ENCODE measurements around the gene PRM1. TPM values are rescaled to one million over a fixed set of nuclear protein-coding genes. Genes with fewer than 3 reads are reported as not detected.
"Not testable (repeated sequence)": the region's sequence is repeated elsewhere in the genome, so short reads cannot be mapped to it uniquely, and the experiment has no call there.

The PRM1 gene
- total and polyA plus RNA-seq, 4 donors = not detected

- DNase-seq = no peak
- TF ChIP-seq CTCF (IDR thresholded peaks at IDR 0.05; ENCODE audit: control extremely low read depth, extremely low read depth) = no peak
- no peaks in the 10 kb centered on the region for H3K9me3 ChIP-seq (ENCODE audit: control insufficient read depth in 4 of 4, insufficient read depth in 3 of 4, low read length in 3 of 4)
- no peak overlapping the region for H3K27ac ChIP-seq (ENCODE audit: low read depth in 1 of 2, low read length in 1 of 2)
- no peak overlapping the region for H3K4me3 ChIP-seq
- no peaks in the 10 kb centered on the region for H3K27me3 ChIP-seq (ENCODE audit: control insufficient read depth in 3 of 3, insufficient read depth in 3 of 3, low read length in 2 of 3)
- peaks cover 3 to 22% (median 6%) of the 10 kb centered on the region in 5 donors for H3K4me1 ChIP-seq (ENCODE audit: control insufficient read depth in 5 of 5, insufficient read depth in 5 of 5, low read length in 5 of 5)
- ATAC-seq (ENCODE audit: insufficient read depth, low FRiP score) = no peak
- 92 to 94% methylated on average over 7 of the region's 7 CpGs for WGBS, 2 donors
- H3K9ac ChIP-seq (ENCODE audit: insufficient read depth in 1 of 2, low read length in 2 of 2) = no peak overlapping the region
- no peaks in the 10 kb centered on the region for H3K36me3 ChIP-seq (ENCODE audit: control insufficient read depth in 4 of 4, insufficient read depth in 4 of 4, low read length in 4 of 4)
These were observed 19.4 kb upstream of the PRM1 start for GRCh38 chr16:11300560-11300892.

GRCh38 chr16:11299865-11300559 is 18.9 kb upstream of the PRM1 start:
- no peak for TF ChIP-seq CTCF (IDR thresholded peaks at IDR 0.05; ENCODE audit: control extremely low read depth, extremely low read depth)
- no peaks in the 10 kb centered on the region for H3K27me3 ChIP-seq (ENCODE audit: control insufficient read depth in 3 of 3, insufficient read depth in 3 of 3, low read length in 2 of 3)
- no peak overlapping the region for H3K9ac ChIP-seq (ENCODE audit: insufficient read depth in 1 of 2, low read length in 2 of 2)
- WGBS, 2 donors = 81 to 90% methylated on average over 6 of the region's 6 CpGs
- no peak overlapping the region for H3K4me3 ChIP-seq
- no peaks in the 10 kb centered on the region for H3K9me3 ChIP-seq (ENCODE audit: control insufficient read depth in 4 of 4, insufficient read depth in 3 of 4, low read length in 3 of 4)
- H3K27ac ChIP-seq (ENCODE audit: low read depth in 1 of 2, low read length in 1 of 2) = no peak overlapping the region
- DNase-seq (no peak), ATAC-seq (ENCODE audit: insufficient read depth, low FRiP score) (no peak)
- H3K36me3 ChIP-seq (ENCODE audit: control insufficient read depth in 4 of 4, insufficient read depth in 4 of 4, low read length in 4 of 4) = no peaks in the 10 kb centered on the region
- peaks cover 3 to 22% (median 6%) of the 10 kb centered on the region in 5 donors for H3K4me1 ChIP-seq (ENCODE audit: control insufficient read depth in 5 of 5, insufficient read depth in 5 of 5, low read length in 5 of 5)

- WGBS, 2 donors = 76 to 79% methylated on average over 13 of the region's 13 CpGs
These were observed 17.9 kb upstream of the PRM1 start for GRCh38 chr16:11298950-11299547.

GRCh38 chr16:11298143-11298900 is 17.2 kb upstream of the PRM1 start:
- H3K27me3 ChIP-seq (ENCODE audit: control insufficient read depth in 3 of 3, insufficient read depth in 3 of 3, low read length in 2 of 3) = no peaks in the 10 kb centered on the region
- TF ChIP-seq CTCF (IDR thresholded peaks at IDR 0.05; ENCODE audit: control extremely low read depth, extremely low read depth) = no peak
- H3K9me3 ChIP-seq (ENCODE audit: control insufficient read depth in 4 of 4, insufficient read depth in 3 of 4, low read length in 3 of 4) = no peaks in the 10 kb centered on the region
- H3K9ac ChIP-seq (ENCODE audit: insufficient read depth in 1 of 2, low read length in 2 of 2) = no peak overlapping the region
- 76 to 86% methylated on average over 5 of the region's 5 CpGs for WGBS, 2 donors
- H3K4me3 ChIP-seq = no peak overlapping the region
- peaks cover 3 to 22% (median 6%) of the 10 kb centered on the region in 5 donors for H3K4me1 ChIP-seq (ENCODE audit: control insufficient read depth in 5 of 5, insufficient read depth in 5 of 5, low read length in 5 of 5)
- ATAC-seq (ENCODE audit: insufficient read depth, low FRiP score) (no peak), DNase-seq (no peak)
- H3K27ac ChIP-seq (ENCODE audit: low read depth in 1 of 2, low read length in 1 of 2) = no peak overlapping the region
- no peaks in the 10 kb centered on the region for H3K36me3 ChIP-seq (ENCODE audit: control insufficient read depth in 4 of 4, insufficient read depth in 4 of 4, low read length in 4 of 4)

More at GRCh38 chr16:11298950-11299547, 17.9 kb upstream of the PRM1 start:
- H3K9ac ChIP-seq (ENCODE audit: insufficient read depth in 1 of 2, low read length in 2 of 2); H3K27me3 ChIP-seq (ENCODE audit: control insufficient read depth in 3 of 3, insufficient read depth in 3 of 3, low read length in 2 of 3); DNase-seq; ATAC-seq (ENCODE audit: insufficient read depth, low FRiP score); H3K9me3 ChIP-seq (ENCODE audit: control insufficient read depth in 4 of 4, insufficient read depth in 3 of 4, low read length in 3 of 4); H3K36me3 ChIP-seq (ENCODE audit: control insufficient read depth in 4 of 4, insufficient read depth in 4 of 4, low read length in 4 of 4); H3K4me3 ChIP-seq; H3K27ac ChIP-seq (ENCODE audit: low read depth in 1 of 2, low read length in 1 of 2): not testable (repeated sequence)
- H3K4me1 ChIP-seq (ENCODE audit: control insufficient read depth in 5 of 5, insufficient read depth in 5 of 5, low read length in 5 of 5) = peaks cover 3 to 22% (median 6%) of the 10 kb centered on the region in 5 donors

Data from lung (tissue), 12 donors.